Coronary artery (tissue), 2 donors: Measurements from ENCODE around the gene TRPM4.
"Not testable (repeated sequence)": the region's sequence is repeated elsewhere in the genome, so short reads cannot be mapped to it uniquely, and the experiment has no call there.

Experiments used
- DNase-seq: peaks from one replicate; pipeline ENCODE4 v3.0.0-alpha.2; 2017; ENCODE audit warnings: low spot score
- H3K27ac ChIP-seq, 2 donors: fragments of 200-600 bp; sonication (generic); one replicate each; pipeline ENCODE4 v1.5.1; 2016 to 2019
- H3K4me3 ChIP-seq: fragments of 200-600 bp; sonication (generic); 2 replicates; pipeline ENCODE4 v1.5.1; 2016; ENCODE audit warnings: mild to moderate bottlenecking, moderate library complexity
- TF ChIP-seq, protein P1 (sequence below): fragments of 200-600 bp; sonication (generic); IDR thresholded peaks from one replicate; pipeline ENCODE4 v1.5.1; 2019; ENCODE audit warnings: antibody characterized with exemption

The TRPM4 gene

GRCh38 chr19:49165865-49166301, 8.3 kb downstream of the TRPM4 start:
- Histone ChIP-seq H3K27ac (peak overlapping the region; percentile 85 to 91), H3K4me3 (peak overlapping the region; percentile 56)
- TF ChIP-seq, protein P1, sequence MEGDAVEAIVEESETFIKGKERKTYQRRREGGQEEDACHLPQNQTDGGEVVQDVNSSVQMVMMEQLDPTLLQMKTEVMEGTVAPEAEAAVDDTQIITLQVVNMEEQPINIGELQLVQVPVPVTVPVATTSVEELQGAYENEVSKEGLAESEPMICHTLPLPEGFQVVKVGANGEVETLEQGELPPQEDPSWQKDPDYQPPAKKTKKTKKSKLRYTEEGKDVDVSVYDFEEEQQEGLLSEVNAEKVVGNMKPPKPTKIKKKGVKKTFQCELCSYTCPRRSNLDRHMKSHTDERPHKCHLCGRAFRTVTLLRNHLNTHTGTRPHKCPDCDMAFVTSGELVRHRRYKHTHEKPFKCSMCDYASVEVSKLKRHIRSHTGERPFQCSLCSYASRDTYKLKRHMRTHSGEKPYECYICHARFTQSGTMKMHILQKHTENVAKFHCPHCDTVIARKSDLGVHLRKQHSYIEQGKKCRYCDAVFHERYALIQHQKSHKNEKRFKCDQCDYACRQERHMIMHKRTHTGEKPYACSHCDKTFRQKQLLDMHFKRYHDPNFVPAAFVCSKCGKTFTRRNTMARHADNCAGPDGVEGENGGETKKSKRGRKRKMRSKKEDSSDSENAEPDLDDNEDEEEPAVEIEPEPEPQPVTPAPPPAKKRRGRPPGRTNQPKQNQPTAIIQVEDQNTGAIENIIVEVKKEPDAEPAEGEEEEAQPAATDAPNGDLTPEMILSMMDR = no peak
- no peak for DNase-seq

DNA sequence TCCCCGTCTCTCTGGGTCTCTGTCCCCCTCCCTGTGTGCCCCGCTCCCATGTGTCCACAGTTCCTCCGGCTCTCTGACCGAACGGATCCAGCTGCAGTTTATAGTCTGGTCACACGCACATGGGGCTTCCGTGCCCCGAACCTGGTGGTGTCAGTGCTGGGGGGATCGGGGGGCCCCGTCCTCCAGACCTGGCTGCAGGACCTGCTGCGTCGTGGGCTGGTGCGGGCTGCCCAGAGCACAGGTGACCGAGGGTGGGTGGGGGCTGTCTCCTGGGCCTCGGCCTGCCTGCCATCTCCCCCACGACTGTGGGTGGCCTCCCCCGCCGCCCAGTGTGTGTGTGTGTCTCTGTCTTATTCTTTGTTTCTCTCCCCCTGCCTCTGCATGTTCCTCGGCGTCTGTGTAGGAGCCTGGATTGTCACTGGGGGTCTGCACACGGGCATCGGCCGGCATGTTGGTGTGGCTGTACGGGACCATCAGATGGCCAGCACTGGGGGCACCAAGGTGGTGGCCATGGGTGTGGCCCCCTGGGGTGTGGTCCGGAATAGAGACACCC, 10.3 kb downstream of the TRPM4 start:
- no peak overlapping the region for H3K27ac ChIP-seq
- TF ChIP-seq, protein P1 = no peak
- H3K4me3 ChIP-seq = no peak overlapping the region
- no peak for DNase-seq

GRCh38 chr19:49168421-49168820, 10.8 kb downstream of the TRPM4 start:
- TF ChIP-seq, protein P1 = no peak
- H3K4me3 ChIP-seq = no peak overlapping the region
- H3K27ac ChIP-seq = no peak overlapping the region
- no peak for DNase-seq

DNA sequence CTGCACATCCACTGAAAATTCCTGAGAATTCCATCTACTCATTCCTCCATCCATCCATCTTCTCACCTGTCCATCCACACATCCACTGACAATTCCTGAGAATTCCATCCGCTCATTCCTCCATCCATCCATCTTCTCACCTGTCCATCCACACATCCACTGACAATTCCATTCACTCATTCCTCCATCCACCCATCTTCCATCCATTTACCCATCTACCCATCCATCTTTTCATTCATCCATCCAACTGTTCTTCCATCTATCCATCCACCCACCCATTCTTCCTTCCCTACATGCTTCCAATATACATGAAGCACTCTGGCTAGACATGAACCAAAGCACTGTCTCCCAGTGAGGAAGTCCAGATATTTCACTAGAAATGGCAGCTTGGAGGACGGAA, 15.6 kb downstream of the TRPM4 start:
- DNase-seq = no peak
- H3K4me3 ChIP-seq = no peak overlapping the region
- TF ChIP-seq, protein P1 = no peak
- no peak overlapping the region for H3K27ac ChIP-seq

DNA sequence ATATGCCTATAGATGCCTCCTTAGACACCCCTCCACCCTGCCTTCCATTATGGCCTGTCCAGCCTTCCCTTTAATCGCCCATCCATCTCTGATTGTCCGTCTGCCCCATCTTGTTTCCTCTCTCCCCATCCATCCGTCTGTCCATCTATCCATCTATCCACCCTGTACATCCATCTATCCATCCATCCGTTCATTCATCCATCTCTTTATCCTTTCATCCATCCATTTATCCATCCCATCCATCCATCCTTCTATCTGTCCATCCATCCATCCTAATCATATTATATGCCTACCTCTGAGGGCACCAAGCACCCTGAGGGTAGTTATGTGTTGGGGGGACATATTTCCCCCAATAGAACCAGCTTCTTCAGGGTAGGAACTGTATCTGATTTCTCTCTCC, 23.1 kb downstream of the TRPM4 start:
- no peak for DNase-seq
- no peak overlapping the region for H3K4me3 ChIP-seq
- TF ChIP-seq, protein P1 = no peak
- no peak overlapping the region for H3K27ac ChIP-seq

- H3K27ac ChIP-seq, DNase-seq, H3K4me3 ChIP-seq: not testable (repeated sequence)
Observed at GRCh38 chr19:49182010-49182847, 24.6 kb downstream of the TRPM4 start.

DNA sequence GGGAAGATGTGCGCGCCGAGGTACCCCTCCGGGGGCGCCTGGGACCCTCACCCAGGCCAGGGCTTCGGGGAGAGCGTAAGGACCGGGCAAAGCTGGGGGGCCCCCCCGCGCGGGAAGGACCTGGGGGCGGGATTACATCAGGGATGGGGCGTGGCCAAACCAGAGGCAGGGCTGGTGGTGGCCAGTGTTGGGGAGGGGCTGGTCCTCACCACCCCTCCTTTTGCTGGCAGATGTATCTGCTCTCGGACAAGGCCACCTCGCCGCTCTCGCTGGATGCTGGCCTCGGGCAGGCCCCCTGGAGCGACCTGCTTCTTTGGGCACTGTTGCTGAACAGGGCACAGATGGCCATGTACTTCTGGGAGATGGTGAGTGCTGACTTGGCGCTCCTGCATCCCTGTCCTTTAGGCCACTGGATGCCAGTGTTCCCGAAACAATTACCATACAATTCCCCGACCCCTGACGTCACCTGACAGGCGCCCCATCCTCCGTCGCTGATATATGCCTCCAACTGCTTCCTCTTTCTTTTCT, 25.3 kb downstream of the TRPM4 start:
- TF ChIP-seq, protein P1 = no peak
- no peak overlapping the region for H3K4me3 ChIP-seq
- DNase-seq = no peak
- H3K27ac ChIP-seq = no peak overlapping the region
